Activated naive CD4-positive, alpha-beta T cell (primary cell): ENCODE measurements around the gene CALHM2.

Experiments used
- DNase-seq, 4 experiments: peaks; one replicate each; lab custom pipeline; 2025; lab: John Stamatoyannopoulos, UW

The CALHM2 gene

GRCh38 chr10:103476046-103476768 lies 24.0 kb upstream of the CALHM2 start:
- DNase-seq = no peak

- no peak for DNase-seq
Measured at GRCh38 chr10:103475437-103475836, 23.3 kb upstream of the CALHM2 start.

- no peak for DNase-seq
Measured at GRCh38 chr10:103474077-103474476, 21.9 kb upstream of the CALHM2 start.

GRCh38 chr10:103473261-103473671 lies 21.1 kb upstream of the CALHM2 start:
- no peak for DNase-seq

- no peak for DNase-seq
Measured at GRCh38 chr10:103472005-103472404, 19.8 kb upstream of the CALHM2 start.

- DNase-seq = peak in 2 of 4 experiments; percentile 48
Measured at GRCh38 chr10:103470761-103471653, 18.8 kb upstream of the CALHM2 start.

GRCh38 chr10:103469201-103469600 lies 17.0 kb upstream of the CALHM2 start:
- DNase-seq = no peak

- no peak for DNase-seq
Measured at GRCh38 chr10:103467406-103467805, 15.2 kb upstream of the CALHM2 start.

- DNase-seq = no peak
Measured at GRCh38 chr10:103466734-103467133, 14.6 kb upstream of the CALHM2 start.

- no peak for DNase-seq
Measured at GRCh38 chr10:103465411-103466179, 13.4 kb upstream of the CALHM2 start.

- no peak for DNase-seq
Measured at GRCh38 chr10:103463499-103463898, 11.3 kb upstream of the CALHM2 start.

GRCh38 chr10:103459615-103460014 lies 7.4 kb upstream of the CALHM2 start:
- DNase-seq = no peak

- DNase-seq = no peak
Measured at GRCh38 chr10:103458720-103459119, 6.5 kb upstream of the CALHM2 start, which contains the start of gene CALHM1. Gene CALHM1 (minus strand): TSS chr10:103458900. CDS start chr10:103458751, 149 bp downstream.

GRCh38 chr10:103457896-103458583 lies 5.9 kb upstream of the CALHM2 start:
- DNase-seq = no peak

GRCh38 chr10:103457176-103457712 lies 5.1 kb upstream of the CALHM2 start:
- no peak for DNase-seq

GRCh38 chr10:103456074-103456660 lies 4.0 kb upstream of the CALHM2 start:
- no peak for DNase-seq

GRCh38 chr10:103455235-103455634 lies 3.1 kb upstream of the CALHM2 start:
- no peak for DNase-seq

- no peak for DNase-seq
Measured at GRCh38 chr10:103454026-103454425, 1.9 kb upstream of the CALHM2 start.

- DNase-seq = no peak
Measured at GRCh38 chr10:103452506-103453230, 498 bp upstream of the CALHM2 start.

- DNase-seq = peak in 2 of 4 experiments; percentile 8 to 30
Measured at GRCh38 chr10:103451091-103451813, 918 bp downstream of the CALHM2 start.
